Skin epidermis (tissue), 12 donors: ENCODE results near the gene ELOVL1.
"Not testable (repeated sequence)": the region's sequence is repeated elsewhere in the genome, so short reads cannot be mapped to it uniquely, and the experiment has no call there.

ENCODE experiments used
- H3K27ac ChIP-seq, 21 experiments: fragments of 200-600 bp; sonication (generic) in 11 of 21; one replicate each; pipeline ENCODE4 v1.5.0; 2020; ENCODE audit warnings: mild to moderate bottlenecking in 3 of 21, inconsistent platforms in 2 of 21, moderate library complexity in 2 of 21
- H3K4me3 ChIP-seq, 7 experiments: fragments of 200-600 bp; sonication (generic) in 2 of 7; one replicate each; pipeline ENCODE4 v1.5.0; 2020; ENCODE audit warnings: inconsistent platforms in 2 of 7, mild to moderate bottlenecking in 2 of 7, moderate library complexity in 1 of 7

The ELOVL1 gene

DNA sequence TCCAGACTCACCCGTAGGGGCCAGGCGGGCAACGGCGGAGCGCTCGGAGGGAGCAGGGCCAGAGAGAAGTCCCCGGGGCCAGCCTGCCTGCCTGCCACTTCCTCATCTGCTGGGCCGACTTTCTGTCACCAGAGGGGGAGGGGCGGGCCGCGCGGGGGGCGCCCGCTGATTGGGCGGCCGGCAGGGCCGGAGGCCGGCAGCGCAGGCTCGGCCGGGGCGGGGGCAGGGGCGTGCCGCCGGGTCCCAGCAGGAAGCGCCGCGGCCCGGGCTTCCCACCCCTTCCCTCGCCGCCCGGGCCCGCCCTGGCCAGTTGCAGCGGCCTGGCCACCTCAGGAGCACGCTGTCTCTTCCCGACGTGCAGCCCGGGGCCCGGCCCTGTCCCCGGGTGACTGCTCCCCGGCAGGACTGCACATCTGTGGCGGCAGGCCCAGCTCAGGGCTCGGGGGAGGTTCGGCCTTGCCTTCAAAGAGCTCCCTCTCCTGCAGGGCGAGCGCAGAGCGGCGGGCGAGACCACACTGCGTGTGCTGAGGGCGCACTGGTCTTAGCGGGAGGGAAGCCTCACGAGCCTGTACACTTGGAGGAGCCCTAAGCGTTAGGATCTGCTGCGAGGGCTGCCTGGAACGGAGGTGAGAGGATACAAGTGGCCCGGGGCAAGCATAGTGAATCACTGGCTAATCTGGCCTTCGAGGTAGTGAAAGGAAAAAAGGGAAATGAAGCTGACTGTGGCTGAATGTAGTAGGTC lies at the start of gene ELOVL1:
TSS of gene ELOVL1 (minus strand) at position 108 of the 742 bp plus-strand sequence. CDS start 2,402 bp downstream, outside the sequence.
- Histone ChIP-seq H3K4me3 (peak within 1 kb of the TSS; percentile 72 to 89 (median 82)), H3K27ac (peak within 1 kb of the TSS; percentile 85 to 99 (median 98))

- H3K27ac ChIP-seq = no peak overlapping the region
- no peak overlapping the region for H3K4me3 ChIP-seq
Measured at GRCh38 chr1:43415901-43416300, 48.1 kb upstream of the ELOVL1 start.

DNA sequence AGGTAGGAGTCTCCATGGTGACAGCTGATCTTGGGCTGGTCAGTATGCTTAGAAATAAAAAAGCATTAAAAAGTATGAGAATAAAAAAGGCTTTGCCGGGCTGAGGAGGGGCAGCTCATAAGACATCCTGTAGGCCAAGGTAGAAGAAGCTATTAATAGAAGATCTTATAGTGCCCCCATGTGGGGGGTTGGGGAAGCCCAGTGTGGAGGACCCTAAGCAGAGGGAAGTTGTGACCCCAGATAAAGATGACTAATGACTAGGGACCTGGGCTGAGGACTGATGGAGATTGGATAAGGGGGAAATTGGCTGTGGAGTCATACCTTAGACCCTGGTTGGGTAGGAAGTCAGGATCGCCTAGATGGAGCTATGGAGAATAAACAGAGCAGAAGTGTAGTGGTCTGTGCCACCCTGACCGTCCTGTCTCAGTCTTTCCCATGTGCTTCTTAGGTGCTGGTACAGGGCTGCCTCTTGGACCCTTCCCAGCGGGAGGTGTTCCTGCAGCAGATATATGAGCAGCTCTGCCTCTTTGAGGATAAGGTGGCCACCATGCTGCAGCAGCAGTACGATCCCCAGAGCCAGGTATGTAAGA lies 46.9 kb upstream of the ELOVL1 start:
- Histone ChIP-seq H3K27ac (peak overlapping the region in 1 of 21 experiments; percentile 4), H3K4me3 (no peak overlapping the region)

DNA sequence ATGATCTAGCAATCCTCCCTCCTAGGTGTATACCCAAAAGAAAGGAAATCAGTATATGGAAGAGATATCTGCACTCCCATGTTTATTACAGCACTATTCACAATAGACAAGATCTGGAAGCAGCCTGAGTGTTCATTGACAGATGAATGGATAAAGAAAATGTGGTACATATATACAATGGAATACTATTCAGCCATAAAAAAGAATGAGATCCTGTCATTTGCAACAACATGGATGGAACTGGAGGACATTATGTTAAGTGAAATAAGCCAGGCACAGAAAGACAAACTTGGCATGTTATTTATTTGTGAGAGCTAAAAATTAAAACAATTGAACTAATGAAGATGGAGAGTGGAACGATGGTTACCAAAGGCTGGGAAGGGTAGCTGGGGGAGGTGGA lies 45.6 kb upstream of the ELOVL1 start:
- not testable (repeated sequence) for H3K27ac ChIP-seq, H3K4me3 ChIP-seq

GRCh38 chr1:43410571-43410970 lies 42.8 kb upstream of the ELOVL1 start:
- H3K4me3 ChIP-seq = no peak overlapping the region
- H3K27ac ChIP-seq = no peak overlapping the region

DNA sequence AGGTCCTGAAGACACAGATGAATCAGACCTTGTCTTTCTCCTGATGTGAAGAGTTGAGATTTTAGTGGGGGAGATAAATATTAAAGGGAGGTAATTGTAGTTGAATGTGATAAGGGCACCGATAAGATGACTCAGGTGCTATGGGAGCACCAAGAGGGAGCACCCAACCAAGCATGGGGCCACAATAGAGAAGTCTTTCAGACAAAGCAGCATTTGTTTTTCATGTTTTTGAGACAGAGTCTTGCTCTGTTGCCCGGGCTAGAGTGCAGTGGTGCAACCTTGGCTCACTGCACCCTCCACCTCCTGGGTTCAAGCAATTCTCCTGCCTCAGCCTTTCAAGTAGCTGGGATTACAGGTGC lies 38.0 kb upstream of the ELOVL1 start:
- Histone ChIP-seq H3K4me3 (no peak overlapping the region), H3K27ac (no peak overlapping the region)

- H3K4me3 ChIP-seq = no peak overlapping the region
- H3K27ac ChIP-seq = no peak overlapping the region
Measured at GRCh38 chr1:43405219-43405875, 37.5 kb upstream of the ELOVL1 start.

DNA sequence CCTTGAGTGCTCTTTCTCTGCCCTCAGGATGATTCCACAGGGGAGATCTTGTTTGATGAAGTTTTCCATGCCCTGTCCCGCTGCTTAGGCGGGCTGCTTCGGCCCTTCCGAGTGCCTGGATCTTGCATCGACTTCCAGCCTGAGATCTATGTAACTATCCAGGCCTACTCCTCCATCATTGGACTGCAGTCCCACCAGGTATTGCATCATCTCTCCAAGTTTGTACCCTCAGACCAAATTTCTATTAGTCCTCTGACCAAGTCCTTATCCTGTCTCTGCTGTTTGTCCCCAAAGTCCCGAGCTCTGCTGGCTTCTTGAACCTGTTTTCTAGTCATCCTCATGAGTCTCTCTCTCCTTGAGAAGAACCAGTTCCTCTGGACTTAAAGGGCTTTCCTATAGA lies 36.5 kb upstream of the ELOVL1 start:
- H3K27ac ChIP-seq = no peak overlapping the region
- H3K4me3 ChIP-seq = no peak overlapping the region

DNA sequence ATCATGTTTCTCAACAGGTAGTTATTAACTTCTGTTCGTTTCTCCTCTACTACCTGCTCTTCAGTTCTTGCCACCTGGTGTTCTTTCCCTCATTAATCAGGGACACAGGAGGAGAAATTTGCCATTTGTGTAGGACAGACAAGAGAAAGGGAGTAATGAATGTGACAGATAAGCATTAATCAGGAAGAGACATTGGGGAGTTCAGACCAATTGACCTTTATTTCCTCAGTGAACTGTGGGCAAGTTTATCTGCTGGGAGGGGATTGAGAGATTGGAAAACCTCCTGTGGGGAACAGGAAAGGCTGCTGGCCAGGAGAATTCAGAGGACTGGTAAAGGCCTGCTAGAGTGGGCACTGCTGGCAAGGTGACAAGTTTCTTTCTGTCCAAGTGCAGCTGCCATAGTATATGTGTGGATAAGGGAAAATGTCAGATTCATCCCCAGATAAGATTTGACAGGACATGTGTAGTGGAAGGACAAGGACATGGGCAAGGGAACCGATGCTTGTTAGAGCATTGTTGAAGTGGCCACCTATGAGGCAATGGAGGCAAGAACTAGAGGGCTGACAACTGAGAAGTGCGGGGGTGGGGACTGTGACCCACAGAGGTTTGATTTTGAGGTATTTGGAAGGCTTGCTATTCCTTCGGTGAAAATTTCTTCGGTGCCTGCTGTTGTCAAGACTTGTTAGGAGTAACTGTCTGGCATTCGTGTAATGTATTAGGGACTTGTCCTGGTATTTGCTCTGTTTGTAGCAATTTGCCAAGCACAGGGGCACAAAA lies 34.5 kb upstream of the ELOVL1 start:
- no peak overlapping the region for H3K4me3 ChIP-seq
- H3K27ac ChIP-seq = no peak overlapping the region

DNA sequence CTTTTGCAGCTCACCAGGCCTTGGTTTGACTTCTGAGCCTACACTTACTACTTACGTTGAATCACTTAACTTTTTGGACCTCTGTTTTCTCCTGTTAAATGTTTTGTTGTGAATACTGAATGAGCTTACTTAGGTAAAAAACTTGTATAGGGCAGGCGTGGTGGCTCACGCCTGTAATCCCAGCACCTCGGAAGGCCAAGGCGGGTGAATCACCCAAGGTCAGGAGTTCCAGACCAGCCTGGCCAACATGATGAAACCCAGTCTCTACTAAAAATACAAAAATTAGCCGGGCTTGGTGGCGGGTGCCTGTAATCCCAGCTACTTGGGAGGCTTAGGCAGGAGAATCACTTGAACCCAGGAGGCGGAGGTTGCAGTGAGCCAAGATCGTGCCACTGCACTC lies 32.6 kb upstream of the ELOVL1 start:
- H3K27ac ChIP-seq, H3K4me3 ChIP-seq: not testable (repeated sequence)

DNA sequence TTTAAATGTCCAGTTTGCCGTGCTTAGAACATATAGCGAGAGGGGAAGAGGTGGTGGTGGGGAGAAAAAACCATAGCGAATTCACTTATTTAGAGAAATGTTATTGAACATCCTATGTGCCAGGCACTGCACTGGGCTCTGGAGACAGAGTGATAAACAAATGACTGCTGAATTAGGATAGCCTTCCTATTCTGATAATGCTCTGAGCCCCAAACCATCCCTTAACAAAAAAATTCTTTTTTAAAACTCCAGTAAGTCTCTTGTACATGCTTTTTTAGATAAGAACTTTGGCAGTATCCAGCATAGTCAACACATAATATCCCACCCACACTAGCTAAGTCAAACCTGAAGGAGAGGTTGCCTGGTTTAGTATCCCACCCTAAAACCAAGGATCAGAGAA lies 30.4 kb upstream of the ELOVL1 start:
- H3K27ac ChIP-seq = no peak overlapping the region

DNA sequence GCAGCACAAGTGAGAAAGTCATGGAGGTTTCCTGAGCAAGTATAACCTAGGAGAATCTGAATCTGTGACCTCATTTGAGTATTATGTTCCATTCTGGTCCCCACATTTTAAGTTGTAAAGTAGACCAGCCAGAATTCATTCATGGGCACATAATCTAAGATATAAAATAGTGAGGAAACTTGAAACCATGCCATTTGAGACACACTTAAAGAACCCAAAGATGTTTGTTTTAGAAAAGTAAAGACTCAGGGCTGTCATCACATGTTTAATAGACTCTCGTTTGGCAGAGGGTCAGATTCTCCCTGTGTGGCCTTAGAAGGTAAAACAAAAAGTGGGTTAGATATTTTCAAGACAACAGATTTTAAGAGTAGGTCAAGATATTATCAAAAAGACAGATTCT lies 28.2 kb upstream of the ELOVL1 start:
- no peak overlapping the region for H3K27ac ChIP-seq

More for the DNA sequence above, 30.4 kb upstream of the ELOVL1 start:
- H3K4me3 ChIP-seq = no peak overlapping the region

DNA sequence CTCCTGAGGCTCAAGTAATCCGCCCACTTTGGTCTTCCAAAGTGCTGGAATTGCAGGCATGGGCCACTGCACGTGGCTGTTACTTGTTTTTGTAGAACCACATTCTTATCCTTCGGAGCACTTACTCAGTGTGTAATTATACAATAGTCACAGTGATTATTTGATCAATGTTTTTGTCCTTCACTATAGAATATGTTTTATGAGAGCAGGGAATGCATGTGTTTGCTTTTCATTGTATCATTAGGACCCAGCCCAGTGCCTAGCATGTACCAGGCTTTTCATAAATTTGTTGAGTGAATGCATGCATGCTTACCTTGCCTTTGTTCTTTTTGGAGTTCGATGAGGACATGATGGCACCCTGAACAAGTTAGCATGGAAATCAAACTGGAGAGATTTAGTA lies 27.7 kb upstream of the ELOVL1 start:
- Histone ChIP-seq H3K4me3 (no peak overlapping the region), H3K27ac (no peak overlapping the region)

More for the DNA sequence above, 28.2 kb upstream of the ELOVL1 start:
- H3K4me3 ChIP-seq = no peak overlapping the region

- Histone ChIP-seq H3K4me3 (no peak overlapping the region), H3K27ac (no peak overlapping the region)
Measured at GRCh38 chr1:43392702-43393101, 24.9 kb upstream of the ELOVL1 start.

GRCh38 chr1:43389326-43390313 lies 21.8 kb upstream of the ELOVL1 start, which contains the start of the genes MED8 and SZT2:
TSS of gene MED8 (minus strand) at chr1:43389800. CDS start at chr1:43389764, 36 bp downstream.
TSS of gene SZT2 (plus strand) at chr1:43389899. CDS start at chr1:43389969, 70 bp downstream.
- H3K27ac ChIP-seq = peak within 1 kb of the TSS; percentile 74 to 97 (median 92)
- peak within 1 kb of the TSS; percentile 64 to 96 (median 83) for H3K4me3 ChIP-seq

DNA sequence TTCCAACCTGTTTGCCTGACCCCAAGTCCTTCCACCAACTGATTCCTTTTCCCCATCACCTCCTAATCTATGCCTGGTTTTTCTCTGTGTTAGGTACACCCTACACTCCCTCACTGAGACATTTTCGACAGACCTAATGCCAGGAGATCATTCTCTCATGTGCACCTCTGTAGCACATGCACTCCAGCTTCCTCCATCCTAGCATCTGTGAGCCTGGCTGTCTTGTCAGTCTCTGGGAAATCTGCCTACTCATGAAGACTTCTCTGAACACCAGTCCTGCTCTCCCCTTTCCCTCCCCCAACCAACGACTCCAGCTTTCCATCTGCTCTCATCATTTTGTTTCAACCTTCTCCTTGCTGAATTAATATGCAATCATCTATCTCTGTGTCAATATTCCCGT lies 20.8 kb upstream of the ELOVL1 start:
- H3K27ac ChIP-seq = peak overlapping the region in 18 of 21 experiments; percentile 75 to 97 (median 92)
- peak overlapping the region; percentile 64 to 96 (median 83) for H3K4me3 ChIP-seq

DNA sequence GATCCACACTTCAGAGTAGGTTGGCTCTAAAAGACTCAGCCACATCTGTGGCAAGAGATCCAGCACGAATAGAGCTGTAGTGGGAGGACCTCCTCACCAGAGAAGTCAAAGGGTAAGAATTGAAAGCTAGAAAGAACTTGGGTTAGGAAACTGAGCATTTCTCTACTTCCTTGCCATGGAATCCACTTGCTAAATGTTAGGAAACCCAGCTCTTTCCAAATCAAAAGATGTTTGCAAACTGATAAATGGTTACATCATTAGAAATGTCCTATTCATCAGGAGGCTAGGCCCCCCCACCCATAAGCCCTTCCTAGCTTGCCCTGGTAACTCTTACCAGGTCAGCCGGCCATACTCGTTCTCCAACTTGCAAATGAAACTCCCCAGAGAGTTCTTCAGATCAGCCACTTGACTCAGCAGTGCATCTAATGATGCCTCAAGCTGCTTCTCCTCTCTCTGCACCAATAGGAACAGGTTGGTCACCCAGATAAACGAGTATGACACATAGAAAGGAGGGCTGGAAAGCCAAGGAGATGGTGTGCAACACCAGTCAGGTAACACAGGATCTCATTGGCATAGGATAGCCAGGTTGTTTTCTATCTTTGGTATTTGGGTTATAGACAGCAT lies 20.3 kb upstream of the ELOVL1 start:
- peak overlapping the region in 1 of 7 experiments; percentile 83 for H3K4me3 ChIP-seq
- H3K27ac ChIP-seq = peak overlapping the region in 14 of 21 experiments; percentile 5 to 97 (median 86)

- no peak overlapping the region for H3K4me3 ChIP-seq
- H3K27ac ChIP-seq = peak overlapping the region in 2 of 21 experiments; percentile 13 to 92
Measured at GRCh38 chr1:43386676-43387075, 18.9 kb upstream of the ELOVL1 start.
